ENCODE data around the gene CNR1. TPM values are rescaled to one million over a fixed set of nuclear protein-coding genes. Genes with fewer than 3 reads are reported as not detected.
A peak's percentile ranks its signal among the peaks of the same experiment; 100 is the strongest.
"Not testable (repeated sequence)": the region's sequence is repeated elsewhere in the genome, so short reads cannot be mapped to it uniquely, and the experiment has no call there.

CNR1 gene
- total RNA-seq = not detected

- Mint-ChIP-seq H3K27me3 (peaks cover 48 to 60% of the 10 kb centered on the region in 2 donors), H3K9me3 (no peaks in the 10 kb centered on the region), H3K36me3 (no peaks in the 10 kb centered on the region), H3K4me1 (ENCODE audit: low read depth in 2 of 2) (peaks cover 5 to 9% of the 10 kb centered on the region in 2 donors), H3K4me3 (peak within 1 kb of the TSS; percentile 71), H3K27ac (no peak within 1 kb of the TSS)
- ATAC-seq (peak; percentile 57 to 67), DNase-seq (ENCODE audit: low spot score) (no peak)
Observed at GRCh38 chr6:88165844-88166492, at the start of gene CNR1. TSS of gene CNR1 (minus strand) at chr6:88166347. CDS start at chr6:88145274, 21,073 bp downstream.

GRCh38 chr6:88211446-88211845, 45.3 kb upstream of the CNR1 start:
- no peaks in the 10 kb centered on the region for H3K4me1 Mint-ChIP-seq (ENCODE audit: low read depth in 2 of 2)
- DNase-seq (ENCODE audit: low spot score) = no peak
- ATAC-seq = no peak
- no peaks in the 10 kb centered on the region for H3K9me3 Mint-ChIP-seq
- peaks cover 0 to 6% of the 10 kb centered on the region in 2 donors for H3K27me3 Mint-ChIP-seq
- no peak overlapping the region for H3K4me3 Mint-ChIP-seq
- no peaks in the 10 kb centered on the region for H3K36me3 Mint-ChIP-seq
- H3K27ac Mint-ChIP-seq = no peak overlapping the region

- no peak overlapping the region for H3K27ac Mint-ChIP-seq
- H3K9me3 Mint-ChIP-seq = peaks cover 4% of the 10 kb centered on the region
- peaks cover 0 to 12% of the 10 kb centered on the region in 2 donors for H3K27me3 Mint-ChIP-seq
- H3K4me3 Mint-ChIP-seq = no peak overlapping the region
- DNase-seq (ENCODE audit: low spot score) (no peak), ATAC-seq (no peak)
- no peaks in the 10 kb centered on the region for H3K36me3 Mint-ChIP-seq
- H3K4me1 Mint-ChIP-seq (ENCODE audit: low read depth in 2 of 2) = no peaks in the 10 kb centered on the region
Observed at GRCh38 chr6:88209301-88209700, 43.2 kb upstream of the CNR1 start.

GRCh38 chr6:88208726-88209125, 42.6 kb upstream of the CNR1 start:
- Mint-ChIP-seq H3K36me3 (no peaks in the 10 kb centered on the region), H3K4me1 (ENCODE audit: low read depth in 2 of 2) (no peaks in the 10 kb centered on the region), H3K4me3 (no peak overlapping the region), H3K9me3 (peaks cover 4% of the 10 kb centered on the region), H3K27ac (no peak overlapping the region), H3K27me3 (peaks cover 0 to 12% of the 10 kb centered on the region in 2 donors)
- no peak for ATAC-seq
- DNase-seq (ENCODE audit: low spot score) = no peak

- not testable (repeated sequence) for H3K4me1 Mint-ChIP-seq (ENCODE audit: low read depth in 2 of 2); DNase-seq (ENCODE audit: low spot score); H3K36me3 Mint-ChIP-seq; H3K27ac Mint-ChIP-seq; H3K9me3 Mint-ChIP-seq; H3K4me3 Mint-ChIP-seq; ATAC-seq
- peaks cover 0 to 16% of the 10 kb centered on the region in 2 donors for H3K27me3 Mint-ChIP-seq
Observed at GRCh38 chr6:88201734-88202133, 35.6 kb upstream of the CNR1 start.

GRCh38 chr6:88184921-88185320, 18.8 kb upstream of the CNR1 start:
- H3K27ac Mint-ChIP-seq = no peak overlapping the region
- no peaks in the 10 kb centered on the region for H3K36me3 Mint-ChIP-seq
- H3K4me1 Mint-ChIP-seq (ENCODE audit: low read depth in 2 of 2) = no peaks in the 10 kb centered on the region

GRCh38 chr6:88183471-88183870, 17.3 kb upstream of the CNR1 start:
- Mint-ChIP-seq H3K27me3 (peaks cover 13 to 38% of the 10 kb centered on the region in 2 donors), H3K36me3 (no peaks in the 10 kb centered on the region), H3K27ac (no peak overlapping the region), H3K9me3 (peaks cover 3% of the 10 kb centered on the region), H3K4me3 (no peak overlapping the region), H3K4me1 (ENCODE audit: low read depth in 2 of 2) (no peaks in the 10 kb centered on the region)
- DNase-seq (ENCODE audit: low spot score) (no peak), ATAC-seq (no peak)

More at GRCh38 chr6:88184921-88185320, 18.8 kb upstream of the CNR1 start:
- peaks cover 3% of the 10 kb centered on the region for H3K9me3 Mint-ChIP-seq
- DNase-seq (ENCODE audit: low spot score) (no peak), ATAC-seq (no peak)
- no peak overlapping the region for H3K4me3 Mint-ChIP-seq
- H3K27me3 Mint-ChIP-seq = peaks cover 10 to 30% of the 10 kb centered on the region in 2 donors

GRCh38 chr6:88179692-88180091, 13.5 kb upstream of the CNR1 start:
- peaks cover 3% of the 10 kb centered on the region for H3K9me3 Mint-ChIP-seq
- no peaks in the 10 kb centered on the region for H3K36me3 Mint-ChIP-seq
- H3K4me1 Mint-ChIP-seq (ENCODE audit: low read depth in 2 of 2) = no peaks in the 10 kb centered on the region
- H3K27ac Mint-ChIP-seq = no peak overlapping the region
- DNase-seq (ENCODE audit: low spot score) (no peak), ATAC-seq (no peak)
- peaks cover 8 to 54% of the 10 kb centered on the region in 2 donors for H3K27me3 Mint-ChIP-seq
- H3K4me3 Mint-ChIP-seq = no peak overlapping the region

- ATAC-seq (no peak), DNase-seq (ENCODE audit: low spot score) (no peak)
- Mint-ChIP-seq H3K4me1 (ENCODE audit: low read depth in 2 of 2) (no peaks in the 10 kb centered on the region), H3K27ac (no peak overlapping the region), H3K27me3 (peaks cover 8 to 61% of the 10 kb centered on the region in 2 donors), H3K4me3 (no peak overlapping the region), H3K36me3 (no peaks in the 10 kb centered on the region), H3K9me3 (peaks cover 3% of the 10 kb centered on the region)
Observed at GRCh38 chr6:88177961-88178464, 11.9 kb upstream of the CNR1 start.

GRCh38 chr6:88174906-88175305, 8.8 kb upstream of the CNR1 start:
- Mint-ChIP-seq H3K4me3 (no peak overlapping the region), H3K4me1 (ENCODE audit: low read depth in 2 of 2) (no peaks in the 10 kb centered on the region), H3K9me3 (no peaks in the 10 kb centered on the region), H3K27me3 (peaks cover 18 to 57% of the 10 kb centered on the region in 2 donors), H3K36me3 (no peaks in the 10 kb centered on the region), H3K27ac (no peak overlapping the region)
- no peak for DNase-seq (ENCODE audit: low spot score)
- no peak for ATAC-seq

- no peak for ATAC-seq
- H3K4me1 Mint-ChIP-seq (ENCODE audit: low read depth in 2 of 2) = peaks cover 0 to 4% of the 10 kb centered on the region in 2 donors
Observed at GRCh38 chr6:88171312-88171711, 5.2 kb upstream of the CNR1 start.

GRCh38 chr6:88168362-88168761, 2.2 kb upstream of the CNR1 start:
- DNase-seq (ENCODE audit: low spot score) = no peak
- Mint-ChIP-seq H3K27ac (no peak overlapping the region), H3K4me3 (no peak overlapping the region), H3K36me3 (no peaks in the 10 kb centered on the region), H3K9me3 (no peaks in the 10 kb centered on the region), H3K27me3 (peaks cover 48 to 63% of the 10 kb centered on the region in 2 donors), H3K4me1 (ENCODE audit: low read depth in 2 of 2) (peaks cover 5 to 9% of the 10 kb centered on the region in 2 donors)
- no peak for ATAC-seq

More at GRCh38 chr6:88171312-88171711, 5.2 kb upstream of the CNR1 start:
- no peaks in the 10 kb centered on the region for H3K9me3 Mint-ChIP-seq
- H3K27ac Mint-ChIP-seq = no peak overlapping the region
- H3K36me3 Mint-ChIP-seq = no peaks in the 10 kb centered on the region
- H3K27me3 Mint-ChIP-seq = peaks cover 32 to 53% of the 10 kb centered on the region in 2 donors
- no peak for DNase-seq (ENCODE audit: low spot score)
- no peak overlapping the region for H3K4me3 Mint-ChIP-seq

- Mint-ChIP-seq H3K27me3 (peaks cover 49 to 64% of the 10 kb centered on the region in 2 donors), H3K36me3 (no peaks in the 10 kb centered on the region), H3K9me3 (no peaks in the 10 kb centered on the region), H3K4me3 (peak overlapping the region; percentile 54), H3K27ac (no peak overlapping the region), H3K4me1 (ENCODE audit: low read depth in 2 of 2) (peaks cover 5 to 9% of the 10 kb centered on the region in 2 donors)
- ATAC-seq (no peak), DNase-seq (ENCODE audit: low spot score) (no peak)
Observed at GRCh38 chr6:88167352-88167937, 1.3 kb upstream of the CNR1 start.
